GM18499 (cell line): ENCODE data around the gene KAT8.
A peak's percentile ranks its signal among the peaks of the same experiment; 100 is the strongest.

Source experiments
- ATAC-seq: cut with Tn5 transposase; IDR thresholded peaks from one replicate; pipeline ENCODE4 v1.9.1; 2021; ENCODE audit warnings: moderate number of reproducible peaks; ENCODE audit not compliant: insufficient read depth, unreplicated experiment

The KAT8 gene

DNA sequence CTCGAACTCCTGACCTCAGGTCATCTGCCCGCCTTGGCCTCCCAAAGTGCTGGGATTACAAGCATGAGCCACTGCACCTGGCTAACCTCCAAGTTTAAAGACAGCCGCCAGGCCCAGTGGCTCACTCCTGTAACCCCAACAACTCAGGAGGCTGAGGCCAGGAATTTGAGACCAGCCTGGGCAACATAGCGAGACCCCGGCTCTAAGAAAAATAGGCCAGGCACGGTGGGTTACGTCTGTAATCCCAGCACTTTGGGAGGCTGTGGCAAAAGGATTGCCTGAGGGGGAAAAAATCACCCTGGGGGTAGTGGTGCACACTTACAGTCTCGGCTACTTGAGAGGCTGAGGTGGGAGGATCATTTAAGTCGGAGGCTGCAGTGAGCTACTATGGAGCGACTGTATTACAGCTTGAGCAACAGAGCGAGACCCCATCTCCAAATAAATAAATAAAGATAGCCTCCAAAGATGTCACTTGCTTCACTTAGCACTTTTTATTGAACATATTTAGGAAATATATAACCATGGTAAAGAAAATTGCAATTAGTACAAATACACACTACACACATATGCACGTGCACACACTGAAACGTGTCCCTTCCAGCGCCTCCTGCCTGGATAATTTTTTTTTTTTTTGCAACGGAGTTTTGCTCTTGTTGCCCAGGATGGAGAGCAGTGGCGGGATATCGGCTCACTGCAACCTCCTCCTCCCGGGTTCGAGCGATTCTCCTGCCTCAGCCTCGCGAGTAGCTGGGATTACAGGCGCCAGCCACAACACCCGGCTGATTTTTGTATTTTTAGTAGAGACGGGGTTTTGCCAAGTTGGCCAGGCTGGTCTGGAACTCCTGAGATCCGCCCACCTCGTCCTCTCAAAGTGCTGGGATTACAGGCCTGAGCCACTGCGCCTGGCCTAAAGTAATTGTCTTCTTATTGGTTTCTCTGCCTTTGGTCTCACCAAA is 10.7 kb upstream of the KAT8 start:
- no peak for ATAC-seq

GRCh38 chr16:31107465-31107867 is 10.0 kb upstream of the KAT8 start:
- no peak for ATAC-seq

GRCh38 chr16:31108035-31108793 is 9.2 kb upstream of the KAT8 start, which contains the start of gene BCKDK:
Gene BCKDK (plus strand): TSS chr16:31108386. CDS start chr16:31109224, 838 bp downstream.
- peak; percentile 41 for ATAC-seq

- no peak for ATAC-seq
Measured at GRCh38 chr16:31108794-31109558, 8.5 kb upstream of the KAT8 start.

DNA sequence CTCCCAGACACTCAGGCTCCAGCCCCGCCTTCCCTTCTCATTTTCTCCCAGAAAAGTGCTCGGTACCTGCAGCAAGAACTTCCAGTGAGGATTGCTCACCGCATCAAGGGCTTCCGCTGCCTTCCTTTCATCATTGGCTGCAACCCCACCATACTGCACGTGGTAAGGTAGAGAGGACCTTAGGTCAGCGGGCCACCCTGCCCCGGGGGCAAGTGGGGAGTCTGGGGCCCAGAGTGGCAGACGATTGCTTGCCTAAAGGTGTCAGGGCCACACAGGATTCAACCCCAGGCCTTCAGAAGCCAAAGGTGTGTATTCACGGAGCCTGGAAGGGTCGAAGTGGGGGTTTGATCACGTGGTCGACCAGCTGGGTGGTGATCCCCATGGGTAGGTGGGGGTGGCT is 7.8 kb upstream of the KAT8 start:
- ATAC-seq = no peak

DNA sequence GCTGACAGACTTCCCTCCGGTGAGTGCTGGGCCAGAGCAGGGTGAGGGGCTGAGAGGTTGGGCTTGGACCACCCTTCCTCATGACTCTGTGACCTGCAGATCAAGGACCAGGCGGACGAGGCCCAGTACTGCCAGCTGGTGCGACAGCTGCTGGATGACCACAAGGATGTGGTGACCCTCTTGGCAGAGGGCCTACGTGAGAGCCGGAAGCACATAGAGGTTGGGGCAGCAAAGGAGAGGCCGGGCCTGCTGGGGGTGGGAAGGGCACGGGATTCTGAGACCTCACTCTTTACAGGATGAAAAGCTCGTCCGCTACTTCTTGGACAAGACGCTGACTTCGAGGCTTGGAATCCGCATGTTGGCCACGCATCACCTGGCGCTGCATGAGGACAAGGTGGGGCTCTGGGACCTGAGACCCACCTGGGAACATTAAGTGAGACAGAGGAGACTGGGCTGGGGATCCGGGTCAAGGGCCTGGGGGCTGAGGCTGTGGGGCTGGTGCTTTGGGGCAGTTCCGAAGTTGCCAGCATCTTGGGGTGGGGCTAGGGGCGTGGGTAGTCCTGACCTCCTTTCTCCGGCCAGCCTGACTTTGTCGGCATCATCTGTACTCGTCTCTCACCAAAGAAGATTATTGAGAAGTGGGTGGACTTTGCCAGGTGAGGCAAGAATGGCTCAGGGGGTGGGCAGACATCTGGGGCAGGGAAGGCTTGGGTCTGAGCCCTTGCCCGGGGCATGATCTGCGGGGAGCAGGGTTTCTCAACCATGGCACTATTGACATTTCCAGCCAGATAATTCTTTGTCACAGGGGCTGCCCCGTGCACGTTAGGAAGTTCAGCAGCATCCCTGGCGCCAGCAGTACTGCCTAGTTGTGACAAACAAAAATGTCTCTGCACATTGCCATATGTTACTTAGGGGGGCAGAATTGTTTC is 7.1 kb upstream of the KAT8 start:
- no peak for ATAC-seq

DNA sequence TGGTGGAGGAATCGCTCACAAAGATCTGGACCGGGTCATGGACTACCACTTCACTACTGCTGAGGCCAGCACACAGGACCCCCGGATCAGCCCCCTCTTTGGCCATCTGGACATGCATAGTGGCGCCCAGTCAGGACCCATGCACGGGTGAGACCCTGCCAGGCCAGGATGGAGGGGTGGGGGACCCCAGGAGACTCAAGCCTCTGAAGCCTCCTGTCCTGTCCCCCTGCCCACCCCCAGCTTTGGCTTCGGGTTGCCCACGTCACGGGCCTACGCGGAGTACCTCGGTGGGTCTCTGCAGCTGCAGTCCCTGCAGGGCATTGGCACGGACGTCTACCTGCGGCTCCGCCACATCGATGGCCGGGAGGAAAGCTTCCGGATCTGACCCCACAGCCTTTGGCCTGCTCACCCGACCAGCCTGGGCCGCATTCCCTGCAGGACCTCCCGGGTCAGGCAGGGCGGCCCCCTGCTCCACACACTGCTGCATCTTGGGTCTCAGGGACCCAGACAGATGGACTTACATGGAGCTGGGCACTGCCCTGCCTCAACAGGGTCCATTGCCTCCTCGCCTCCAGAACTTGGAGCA is 5.5 kb upstream of the KAT8 start:
- ATAC-seq = no peak

DNA sequence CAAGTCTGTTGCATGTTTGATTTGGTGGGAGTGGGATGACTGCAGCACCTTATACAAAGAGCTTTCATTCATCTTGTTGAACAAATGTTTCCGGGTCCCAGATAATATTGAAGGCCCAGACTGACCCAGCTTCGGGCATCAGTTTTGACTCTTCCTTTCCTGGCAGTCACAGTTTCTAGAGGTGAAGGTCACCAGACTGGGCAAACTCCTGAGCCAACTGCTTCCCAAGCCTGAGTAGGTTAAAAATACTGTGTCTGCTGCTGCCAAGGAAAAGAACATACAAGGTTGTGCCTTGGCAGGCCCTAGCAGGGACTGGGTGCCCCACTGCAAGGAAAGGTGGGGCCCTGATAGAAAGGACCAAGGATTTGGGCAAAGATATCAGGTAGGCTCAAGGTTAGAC is 4.8 kb upstream of the KAT8 start:
- ATAC-seq = no peak

DNA sequence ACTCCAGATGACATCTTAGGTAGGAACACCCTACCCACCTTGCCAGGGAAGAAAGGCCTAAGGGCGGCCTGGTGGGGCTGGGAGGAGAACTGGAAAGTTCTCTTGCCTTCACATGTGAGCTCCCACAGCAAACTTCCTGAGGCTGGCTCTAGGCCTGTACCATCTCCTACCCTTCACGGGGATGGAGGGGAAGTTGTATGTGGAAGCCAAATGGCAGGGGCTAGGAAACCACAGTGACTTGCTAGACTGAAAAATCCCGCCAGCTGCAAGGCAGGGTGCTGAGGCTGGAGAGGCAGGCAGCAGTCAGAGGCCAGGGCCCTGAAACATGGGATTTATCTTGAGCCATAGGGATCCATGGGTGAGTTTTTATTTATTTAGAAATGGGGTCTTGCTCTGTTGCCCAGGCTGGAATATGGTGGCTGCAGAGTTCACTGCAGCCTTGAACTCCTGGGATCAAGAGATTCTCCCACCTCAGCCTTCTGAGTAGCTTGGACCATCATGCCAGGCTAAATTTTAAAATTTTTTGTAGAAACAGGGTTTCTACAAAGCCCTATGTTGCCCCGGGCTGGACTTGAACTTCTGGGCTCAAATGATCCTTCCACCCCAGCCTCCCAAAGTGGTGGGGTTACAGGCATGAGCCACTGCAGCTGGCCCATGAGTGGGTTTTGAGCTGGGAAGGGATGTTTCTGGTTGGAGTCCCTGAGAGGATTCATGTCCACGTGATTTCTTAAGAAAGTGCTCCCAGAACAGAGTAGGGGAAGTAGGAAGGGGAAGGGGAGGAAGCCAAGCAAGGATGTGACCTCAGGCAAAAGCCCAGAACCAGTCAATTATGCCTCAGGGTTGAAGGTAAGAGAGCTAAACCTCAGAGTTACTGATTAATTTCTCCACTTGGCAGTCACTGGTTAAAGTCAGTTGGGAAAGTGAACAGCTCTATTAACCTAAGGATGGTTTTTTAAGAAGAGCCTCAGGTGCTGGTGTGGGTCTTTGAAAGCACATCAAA is 4.0 kb upstream of the KAT8 start:
- no peak for ATAC-seq

- ATAC-seq = no peak
Measured at GRCh38 chr16:31114468-31114867, 3.0 kb upstream of the KAT8 start.

DNA sequence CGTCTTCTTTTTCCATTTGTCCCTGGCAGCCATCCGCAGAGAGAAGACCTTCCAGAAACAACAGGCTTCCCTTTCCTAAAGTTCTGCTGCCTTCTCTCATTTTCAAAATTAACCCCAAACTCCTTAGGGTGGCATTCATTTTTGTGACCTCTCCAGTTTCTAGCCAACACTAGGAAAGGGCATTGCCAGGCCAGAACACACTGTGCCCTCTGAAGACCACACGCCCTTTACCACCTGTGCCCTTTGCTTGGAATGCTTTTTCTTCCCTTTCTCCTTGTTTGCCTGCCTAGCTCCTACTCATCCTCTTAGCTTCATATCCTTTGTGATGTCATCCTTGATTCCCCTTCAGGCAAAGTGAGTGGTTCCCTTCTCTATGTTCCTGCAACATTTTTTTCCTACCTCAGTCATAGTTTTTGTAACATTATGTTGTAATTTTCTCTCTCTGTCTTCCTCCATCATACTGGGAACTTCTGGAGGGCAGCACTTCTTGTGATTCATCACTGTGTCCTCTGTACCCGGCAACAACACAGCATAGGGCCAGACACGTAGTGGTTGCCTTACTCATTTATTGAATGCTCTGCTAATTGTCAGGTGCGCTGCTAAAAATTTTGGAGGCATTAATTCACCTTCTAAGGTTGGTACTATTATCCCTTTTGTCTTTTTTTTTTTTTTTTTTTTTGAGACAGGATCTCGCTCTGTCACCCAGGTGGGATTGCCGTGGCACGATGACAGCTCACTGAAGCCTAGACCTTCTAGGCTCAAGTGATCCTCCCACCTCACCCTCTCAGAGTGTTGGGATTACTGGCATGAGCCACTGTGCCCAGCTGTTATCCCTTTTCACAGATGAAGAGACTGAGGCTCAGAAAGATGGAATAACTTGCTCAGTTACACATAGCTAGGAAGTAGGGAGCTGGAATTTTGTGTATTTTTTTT is 1.0 kb downstream of the KAT8 start:
- ATAC-seq = no peak

DNA sequence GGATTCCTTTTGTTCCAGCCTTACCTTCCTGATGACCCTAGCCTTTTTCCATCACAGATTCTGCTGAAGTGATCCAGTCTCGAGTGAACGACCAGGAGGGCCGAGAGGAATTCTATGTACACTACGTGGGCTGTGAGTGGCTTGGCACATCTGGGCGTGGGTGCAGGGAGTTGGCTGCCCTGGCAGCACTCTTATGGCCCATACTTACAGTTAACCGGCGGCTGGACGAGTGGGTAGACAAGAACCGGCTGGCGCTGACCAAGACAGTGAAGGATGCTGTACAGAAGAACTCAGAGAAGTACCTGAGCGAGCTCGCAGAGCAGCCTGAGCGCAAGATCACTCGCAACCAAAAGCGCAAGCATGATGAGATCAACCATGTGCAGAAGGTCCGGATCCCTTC is 2.7 kb downstream of the KAT8 start:
- no peak for ATAC-seq

DNA sequence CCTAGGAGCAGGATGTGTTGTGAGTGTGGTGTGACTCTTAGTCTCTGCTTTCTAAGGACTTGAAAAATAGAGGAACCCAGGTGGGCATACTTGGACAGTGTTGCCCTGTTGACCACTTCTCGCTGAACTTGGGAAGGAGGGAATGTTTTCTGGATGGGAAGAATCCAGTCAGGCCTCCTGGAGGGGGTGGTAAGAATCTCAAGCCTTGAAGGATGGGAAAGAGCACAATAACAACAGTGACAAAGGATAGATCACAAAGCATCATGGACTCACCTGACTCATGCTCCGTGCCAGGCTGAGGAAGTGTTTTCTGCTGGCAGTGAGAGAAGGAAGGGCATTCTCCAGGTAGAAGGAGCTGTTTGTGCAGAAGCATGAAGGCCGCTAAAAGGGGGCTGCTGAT is 8.4 kb downstream of the KAT8 start:
- ATAC-seq = no peak

- ATAC-seq = no peak
Measured at GRCh38 chr16:31127182-31127581, 9.7 kb downstream of the KAT8 start.

GRCh38 chr16:31128711-31129567 is 11.5 kb downstream of the KAT8 start:
- ATAC-seq = no peak
